ENCODE measurements around the gene TMEM163. TPM values are rescaled to one million over a fixed set of nuclear protein-coding genes. Genes with fewer than 3 reads are reported as not detected.
"Not testable (repeated sequence)": the region's sequence is repeated elsewhere in the genome, so short reads cannot be mapped to it uniquely, and the experiment has no call there.

TMEM163 gene
- total RNA-seq, 2 experiments from 2014 or later: 0.51 TPM; not detected in 1

GRCh38 chr2:134570676-134571075 is 148.1 kb downstream of the TMEM163 start:
- TF ChIP-seq CTCF (conservative IDR thresholded peaks at IDR 0.05; ENCODE audit: low read length) (no peak), EZH2phosphoT487 (IDR thresholded peaks at IDR 0.05; ENCODE audit: borderline replicate concordance, low read depth, low read length) (no peak)
- Histone ChIP-seq H3K4me3 (ENCODE audit: low read depth, low read length, poor library complexity, severe bottlenecking) (no peak overlapping the region), H3K4me1 (ENCODE audit: insufficient read depth, low read length, poor library complexity, severe bottlenecking) (no peaks in the 10 kb centered on the region), H3K9me3 (ENCODE audit: low read length) (no peaks in the 10 kb centered on the region), H3K4me2 (ENCODE audit: low read length) (no peak overlapping the region), H3K36me3 (ENCODE audit: insufficient read depth, low read length) (no peaks in the 10 kb centered on the region), H3K27ac (ENCODE audit: low read depth, low read length, poor library complexity, severe bottlenecking) (no peak overlapping the region), H3K9me2 (ENCODE audit: insufficient read depth, low read length) (no peaks in the 10 kb centered on the region), H3K79me2 (ENCODE audit: insufficient read depth, low read depth, low read length) (no peaks in the 10 kb centered on the region), H4K20me1 (ENCODE audit: insufficient read depth, low read length) (no peaks in the 10 kb centered on the region), H2AFZ (ENCODE audit: low read length) (no peak overlapping the region)
- ChIA-PET POLR2A (no interaction called here), CTCF (ENCODE audit: unreplicated experiment) (no interaction called here)
- BruUV-seq (replicated peaks): no TSS peak
- intact Hi-C loops (cut with micrococcal nuclease; ENCODE audit: unreplicated experiment): no loop called here
- no peak for DNase-seq (ENCODE audit: low spot score)

GRCh38 chr2:134568413-134568812 is 150.4 kb downstream of the TMEM163 start:
- CTCF ChIA-PET (ENCODE audit: unreplicated experiment): no interaction called here
- H3K79me2 ChIP-seq (ENCODE audit: insufficient read depth, low read depth, low read length): no peaks in the 10 kb centered on the region
- no peak overlapping the region for H2AFZ ChIP-seq (ENCODE audit: low read length)
- POLR2A ChIA-PET: no interaction called here
- TF ChIP-seq EZH2phosphoT487 (IDR thresholded peaks at IDR 0.05; ENCODE audit: borderline replicate concordance, low read depth, low read length) (no peak), CTCF (conservative IDR thresholded peaks at IDR 0.05; ENCODE audit: low read length) (no peak)
- no peak overlapping the region for H3K4me2 ChIP-seq (ENCODE audit: low read length)
- no peak overlapping the region for H3K27ac ChIP-seq (ENCODE audit: low read depth, low read length, poor library complexity, severe bottlenecking)
- H3K9me2 ChIP-seq (ENCODE audit: insufficient read depth, low read length): no peaks in the 10 kb centered on the region
- no peak for DNase-seq (ENCODE audit: low spot score)
- H3K36me3 ChIP-seq (ENCODE audit: insufficient read depth, low read length): no peaks in the 10 kb centered on the region
- no peak overlapping the region for H3K4me3 ChIP-seq (ENCODE audit: low read depth, low read length, poor library complexity, severe bottlenecking)
- H4K20me1 ChIP-seq (ENCODE audit: insufficient read depth, low read length): no peaks in the 10 kb centered on the region
- no peaks in the 10 kb centered on the region for H3K4me1 ChIP-seq (ENCODE audit: insufficient read depth, low read length, poor library complexity, severe bottlenecking)
- no peaks in the 10 kb centered on the region for H3K9me3 ChIP-seq (ENCODE audit: low read length)
- no TSS peak for BruUV-seq (replicated peaks)
- intact Hi-C loops (cut with micrococcal nuclease; ENCODE audit: unreplicated experiment): no loop called here

GRCh38 chr2:134567666-134568065 is 151.1 kb downstream of the TMEM163 start:
- intact Hi-C loops (cut with micrococcal nuclease; ENCODE audit: unreplicated experiment): no loop called here
- Histone ChIP-seq H3K4me3 (ENCODE audit: low read depth, low read length, poor library complexity, severe bottlenecking) (no peak overlapping the region), H3K27ac (ENCODE audit: low read depth, low read length, poor library complexity, severe bottlenecking) (no peak overlapping the region), H4K20me1 (ENCODE audit: insufficient read depth, low read length) (no peaks in the 10 kb centered on the region), H2AFZ (ENCODE audit: low read length) (no peak overlapping the region), H3K9me3 (ENCODE audit: low read length) (no peaks in the 10 kb centered on the region), H3K4me2 (ENCODE audit: low read length) (no peak overlapping the region), H3K79me2 (ENCODE audit: insufficient read depth, low read depth, low read length) (no peaks in the 10 kb centered on the region), H3K4me1 (ENCODE audit: insufficient read depth, low read length, poor library complexity, severe bottlenecking) (no peaks in the 10 kb centered on the region), H3K36me3 (ENCODE audit: insufficient read depth, low read length) (no peaks in the 10 kb centered on the region), H3K9me2 (ENCODE audit: insufficient read depth, low read length) (no peaks in the 10 kb centered on the region)
- POLR2A ChIA-PET: interaction anchor here (0.6 kb wide), 1 partner anchor 117 kb away, joined by 6 read pairs; no protein-coding TSS in a partner anchor
- DNase-seq (ENCODE audit: low spot score): no peak
- CTCF ChIA-PET (ENCODE audit: unreplicated experiment): no interaction called here
- TF ChIP-seq EZH2phosphoT487 (IDR thresholded peaks at IDR 0.05; ENCODE audit: borderline replicate concordance, low read depth, low read length) (no peak), CTCF (conservative IDR thresholded peaks at IDR 0.05; ENCODE audit: low read length) (no peak)
- BruUV-seq (replicated peaks): no TSS peak

- H3K4me2 ChIP-seq (ENCODE audit: low read length); H2AFZ ChIP-seq (ENCODE audit: low read length); H3K27ac ChIP-seq (ENCODE audit: low read depth, low read length, poor library complexity, severe bottlenecking); POLR2A ChIA-PET; H3K4me1 ChIP-seq (ENCODE audit: insufficient read depth, low read length, poor library complexity, severe bottlenecking); H4K20me1 ChIP-seq (ENCODE audit: insufficient read depth, low read length); H3K9me2 ChIP-seq (ENCODE audit: insufficient read depth, low read length); CTCF ChIA-PET (ENCODE audit: unreplicated experiment); intact Hi-C loops (cut with micrococcal nuclease; ENCODE audit: unreplicated experiment); DNase-seq (ENCODE audit: low spot score); H3K36me3 ChIP-seq (ENCODE audit: insufficient read depth, low read length); H3K4me3 ChIP-seq (ENCODE audit: low read depth, low read length, poor library complexity, severe bottlenecking); BruUV-seq (replicated peaks); H3K79me2 ChIP-seq (ENCODE audit: insufficient read depth, low read depth, low read length); H3K9me3 ChIP-seq (ENCODE audit: low read length): not testable (repeated sequence)
Measured at GRCh38 chr2:134564955-134565354, 153.8 kb downstream of the TMEM163 start.

Data from OCI-LY7 (cell line).